Hindlimb muscle (tissue), 1 donor: ENCODE measurements around the gene GRK5. TPM values are rescaled to one million over a fixed set of nuclear protein-coding genes. Genes with fewer than 3 reads are reported as not detected.
"Not testable (repeated sequence)": the region's sequence is repeated elsewhere in the genome, so short reads cannot be mapped to it uniquely, and the experiment has no call there.

ENCODE experiments used
- DNase-seq: peaks from one replicate; pipeline ENCODE4 v3.0.0-alpha.2; 2013
- polyA plus RNA-seq: library from polyadenylated mRNA; unstranded; fragments of 120-200 nt; gene quantifications from one replicate; pipeline ENCODE4 v1.2.1, GENCODE V29; 2013; ENCODE audit not compliant: insufficient read length

The GRK5 gene
- polyA plus RNA-seq, 1 donor, result 19.1 TPM

DNA sequence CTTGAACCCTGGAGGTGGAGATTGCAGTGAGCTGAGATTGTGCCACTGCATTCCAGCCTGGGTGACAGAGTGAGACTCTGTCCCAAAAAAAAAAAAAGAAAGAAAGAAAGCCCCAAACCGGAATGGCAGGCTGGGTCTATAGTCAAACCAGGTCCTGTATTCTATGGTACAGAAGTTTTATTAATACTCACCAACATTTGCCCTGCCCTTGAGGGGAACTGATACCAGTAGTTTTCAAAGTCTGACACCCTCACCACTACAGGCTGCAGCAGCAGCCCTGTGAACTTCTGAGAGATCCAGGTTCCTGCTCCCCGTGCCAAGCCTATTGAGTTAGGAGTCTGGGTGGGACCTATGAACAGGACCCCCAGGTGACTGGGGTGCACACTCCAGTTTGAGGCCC, 254.6 kb downstream of the GRK5 start:
- no peak for DNase-seq

DNA sequence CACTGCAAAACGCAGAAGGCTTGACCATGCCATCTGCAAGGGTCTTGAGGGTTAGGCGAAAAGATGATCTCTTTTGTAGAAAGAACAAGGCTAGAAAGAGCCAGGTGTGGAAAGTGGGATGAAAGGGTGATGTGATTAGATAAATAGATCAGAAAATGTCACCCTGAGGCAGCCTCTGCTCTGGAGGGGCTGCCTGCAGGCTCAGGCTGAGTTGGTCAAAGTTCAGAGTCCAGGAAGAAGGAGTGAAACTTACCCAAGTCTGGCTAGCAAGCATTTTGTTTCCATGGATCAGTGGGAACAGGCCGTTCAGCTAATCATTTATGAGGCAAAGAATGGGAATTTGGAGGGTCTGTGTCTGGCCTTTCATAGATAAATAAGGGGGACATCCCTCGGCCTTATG, 255.4 kb downstream of the GRK5 start:
- no peak for DNase-seq

DNA sequence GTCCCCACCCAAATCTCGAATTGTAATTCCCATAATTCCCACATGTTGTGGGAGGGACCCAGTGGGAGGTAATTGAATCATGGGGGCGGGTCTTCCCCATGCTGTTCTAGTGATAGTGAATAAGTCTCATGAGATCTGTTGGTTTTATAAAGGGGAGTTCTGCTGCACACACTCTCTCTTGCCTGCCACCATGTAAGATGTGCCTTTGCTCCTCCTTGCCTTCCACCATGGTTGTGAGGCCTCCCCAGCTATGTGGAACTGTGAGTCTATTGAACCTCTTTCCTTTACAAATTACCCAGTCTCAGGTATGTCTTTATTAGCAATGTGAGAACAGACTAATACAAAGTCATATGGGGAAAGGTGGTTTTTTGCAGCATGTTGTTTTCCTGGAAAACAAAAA, 255.8 kb downstream of the GRK5 start:
- not testable (repeated sequence) for DNase-seq

DNA sequence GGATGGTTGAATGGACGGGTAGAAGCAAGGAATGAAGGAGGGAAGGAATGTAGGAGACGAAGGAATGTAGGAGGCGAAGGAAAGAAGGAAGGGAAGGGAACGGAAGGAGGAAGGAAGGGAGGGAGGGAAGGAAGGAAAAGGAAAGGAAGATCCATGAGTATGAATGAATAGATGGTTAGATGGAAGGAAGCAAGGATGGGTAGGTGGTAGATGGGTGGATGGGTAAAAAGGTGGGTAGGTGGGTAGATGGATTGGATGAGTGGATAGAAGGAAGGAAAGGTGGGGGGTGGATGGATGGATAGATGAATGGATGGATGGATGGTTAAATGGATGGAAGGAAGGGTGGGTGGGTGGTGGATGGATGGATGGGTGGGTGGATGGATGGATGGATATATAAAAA, 257.7 kb downstream of the GRK5 start:
- DNase-seq, result no peak

DNA sequence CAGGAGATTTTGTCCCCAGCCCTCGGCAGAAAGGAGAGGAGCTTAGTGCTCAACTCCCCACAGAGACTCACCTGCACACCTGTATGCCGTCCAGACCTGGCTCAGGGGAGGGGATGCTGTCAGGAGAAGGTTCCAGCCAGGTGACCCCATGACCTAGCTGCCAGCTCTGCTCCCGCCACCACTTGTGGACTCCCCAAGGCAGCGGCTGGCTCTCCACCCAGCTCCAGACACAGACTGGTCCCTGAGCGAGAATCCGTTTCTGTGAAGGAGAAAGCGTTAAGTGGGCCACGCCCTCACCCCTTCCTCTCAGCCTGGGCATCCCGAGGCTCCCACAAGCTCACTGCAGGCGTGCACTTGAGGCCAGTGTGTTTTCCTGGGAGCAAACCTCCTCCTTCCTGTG, 258.7 kb downstream of the GRK5 start:
- no peak for DNase-seq

DNA sequence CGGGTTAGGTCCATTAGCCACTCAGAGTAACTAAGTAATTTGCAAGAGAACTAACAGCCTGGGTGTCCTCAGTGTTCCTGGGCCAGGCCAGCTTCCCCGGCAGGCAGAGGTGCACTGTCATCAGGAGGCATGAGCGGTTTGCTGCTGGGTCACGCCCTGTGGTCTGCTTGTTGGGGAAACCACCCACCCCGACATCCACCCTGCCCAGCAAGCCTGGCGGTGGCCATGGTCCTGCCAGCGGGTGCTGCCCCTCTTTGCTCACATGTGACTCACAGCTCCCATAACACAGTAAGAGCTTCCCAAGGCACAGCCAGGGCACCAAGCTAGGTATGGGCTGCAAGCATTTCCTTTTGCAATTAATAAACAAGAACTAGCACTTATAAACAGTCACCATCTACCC, 259.3 kb downstream of the GRK5 start:
- DNase-seq, result no peak

DNA sequence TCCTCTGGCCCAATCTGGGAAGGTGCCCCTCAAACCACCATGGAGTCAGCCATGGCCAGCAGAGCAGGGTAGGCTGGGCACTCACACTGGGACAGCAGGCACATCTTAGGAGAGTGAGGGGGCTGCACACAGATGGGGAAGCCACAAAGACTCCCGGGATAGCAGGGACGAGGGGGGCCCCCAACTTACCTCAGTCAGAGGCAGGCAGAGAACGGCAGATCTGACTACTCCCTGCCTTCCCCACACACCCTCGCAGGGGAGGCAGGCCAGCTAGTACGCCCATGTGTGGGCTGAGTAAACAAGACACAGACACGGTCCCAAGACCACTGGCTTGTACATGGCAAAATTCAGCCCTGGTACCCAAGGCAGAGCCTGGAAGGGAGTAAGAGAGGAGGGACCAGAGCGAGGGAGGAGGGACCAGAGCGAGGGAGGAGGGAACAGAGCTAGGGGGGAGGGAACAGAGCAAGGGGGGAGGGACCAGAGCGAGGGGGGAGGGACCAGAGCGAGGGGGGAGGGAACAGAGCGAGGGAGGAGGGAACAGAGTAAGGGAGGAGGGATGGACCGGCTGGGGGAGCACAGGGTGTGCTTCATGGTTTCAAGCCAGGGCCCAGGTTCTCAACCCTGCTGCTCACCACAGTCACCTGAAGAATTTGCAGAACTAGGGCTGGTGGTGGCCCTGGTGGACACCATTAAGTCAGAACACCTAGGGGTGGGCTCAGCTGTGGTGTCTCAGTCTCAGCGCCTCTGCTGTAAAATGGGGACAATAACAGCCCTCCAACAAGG, 261.4 kb downstream of the GRK5 start:
- DNase-seq, result no peak

DNA sequence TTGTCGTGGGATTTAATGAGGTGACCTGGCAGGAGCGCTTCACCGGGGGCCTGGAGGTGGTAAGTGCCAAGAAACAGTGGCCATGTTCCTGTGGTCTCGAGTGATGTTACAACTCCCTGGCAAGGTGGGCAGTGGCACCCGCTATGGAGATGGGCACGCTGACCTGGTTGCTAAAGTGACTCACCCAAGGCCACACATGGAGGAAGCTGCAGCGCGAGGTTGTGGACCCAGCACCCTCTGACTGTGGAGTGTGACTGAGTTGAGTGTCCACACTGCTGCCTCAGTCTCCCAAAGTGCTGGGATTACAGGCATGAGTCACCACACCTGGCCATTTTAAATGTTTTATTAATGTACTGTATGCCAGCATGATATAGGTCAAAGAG, 261.9 kb downstream of the GRK5 start:
- no peak for DNase-seq

DNA sequence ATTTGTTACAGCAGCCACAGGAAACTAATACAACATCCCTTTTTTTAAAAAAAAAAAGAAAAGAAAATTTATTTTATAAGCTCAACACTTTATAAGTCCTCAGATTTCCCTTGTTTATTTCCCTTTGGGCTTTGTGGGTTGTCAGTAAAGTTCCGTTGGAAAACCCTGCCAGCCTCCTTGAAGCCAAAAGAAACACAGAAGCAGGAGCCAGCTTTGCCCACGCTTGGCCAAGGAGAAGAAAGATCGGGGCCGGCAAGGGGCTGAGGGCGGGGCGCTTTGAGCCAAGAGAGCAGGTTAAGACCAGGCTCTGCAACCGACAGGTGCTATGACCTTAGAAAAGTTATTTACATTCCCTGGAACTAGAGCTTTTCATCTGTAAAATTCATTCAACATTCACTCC, 262.5 kb downstream of the GRK5 start:
- no peak for DNase-seq

DNA sequence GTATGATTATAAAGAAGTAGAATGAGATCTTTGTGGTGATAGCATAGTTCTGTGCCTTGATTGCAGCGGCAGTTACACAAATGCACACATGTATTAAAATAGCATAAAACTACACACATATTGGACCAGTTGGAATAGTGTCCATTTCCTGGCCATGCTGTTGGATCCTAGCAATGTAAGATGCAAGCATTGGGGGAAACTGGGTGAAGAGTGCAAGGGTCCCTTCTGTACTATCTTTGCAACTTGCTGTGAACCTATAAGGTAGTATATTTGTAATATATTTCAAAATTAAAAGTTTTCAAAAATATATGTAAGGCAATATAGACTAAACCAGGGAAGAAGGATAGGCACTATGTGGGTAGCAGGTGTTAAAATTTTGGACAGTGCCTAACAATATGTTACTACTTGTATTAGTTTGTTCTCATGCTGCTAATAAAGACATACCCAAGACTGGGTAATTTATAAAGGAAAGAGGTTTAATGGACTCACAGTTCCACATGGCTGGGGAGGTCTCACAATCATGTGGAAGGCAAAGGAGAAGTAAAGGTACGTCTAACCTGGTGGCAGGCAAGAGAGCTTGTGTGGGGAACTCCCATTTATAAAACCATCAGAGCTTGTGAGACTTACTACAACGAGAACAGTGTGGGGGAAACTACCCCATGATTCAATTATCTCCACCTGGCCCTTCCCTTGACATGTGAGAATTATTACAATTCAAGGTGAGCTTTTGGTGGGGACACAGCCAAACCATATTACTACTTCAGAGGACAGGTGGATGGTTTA, 263.7 kb downstream of the GRK5 start:
- no peak for DNase-seq

DNA sequence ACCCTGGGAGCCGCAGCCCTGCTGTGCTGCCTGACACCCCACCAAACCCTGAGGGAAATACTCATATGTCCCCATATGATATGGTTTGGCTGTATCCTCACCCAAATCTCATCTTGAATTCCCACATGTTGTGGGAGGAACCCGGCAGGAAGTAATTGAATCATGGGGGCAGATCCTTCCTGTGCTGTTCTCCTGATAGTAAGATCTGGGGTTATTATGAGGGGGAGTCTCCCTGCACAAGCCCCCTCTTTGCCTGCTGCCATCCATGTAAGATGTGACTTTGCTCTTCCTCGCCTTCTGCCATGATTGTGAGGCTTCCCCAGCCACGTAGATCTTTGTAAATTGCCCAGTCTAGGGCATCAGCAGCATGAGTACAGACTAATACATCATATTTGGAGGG, 266.4 kb downstream of the GRK5 start:
- no peak for DNase-seq

DNA sequence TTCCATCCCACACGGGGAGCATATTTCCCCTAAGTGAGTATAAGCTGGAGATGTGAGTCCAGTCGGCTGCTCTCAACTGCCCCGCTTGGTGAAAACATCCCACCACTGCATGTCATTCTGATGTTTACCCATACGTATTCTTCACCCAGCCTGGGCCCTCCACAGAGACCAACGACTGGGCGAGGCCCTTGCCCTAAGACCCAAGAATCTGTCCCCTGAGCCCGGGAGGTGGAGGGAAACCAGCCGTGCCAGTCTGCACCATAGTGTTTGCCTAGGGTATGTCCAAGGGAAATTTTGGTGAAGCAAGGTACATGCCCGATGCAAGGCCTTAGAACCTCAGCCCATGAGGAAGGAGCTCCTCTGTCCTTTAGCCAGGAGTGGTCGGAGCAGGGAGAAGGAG, 267.2 kb downstream of the GRK5 start:
- DNase-seq, result no peak

DNA sequence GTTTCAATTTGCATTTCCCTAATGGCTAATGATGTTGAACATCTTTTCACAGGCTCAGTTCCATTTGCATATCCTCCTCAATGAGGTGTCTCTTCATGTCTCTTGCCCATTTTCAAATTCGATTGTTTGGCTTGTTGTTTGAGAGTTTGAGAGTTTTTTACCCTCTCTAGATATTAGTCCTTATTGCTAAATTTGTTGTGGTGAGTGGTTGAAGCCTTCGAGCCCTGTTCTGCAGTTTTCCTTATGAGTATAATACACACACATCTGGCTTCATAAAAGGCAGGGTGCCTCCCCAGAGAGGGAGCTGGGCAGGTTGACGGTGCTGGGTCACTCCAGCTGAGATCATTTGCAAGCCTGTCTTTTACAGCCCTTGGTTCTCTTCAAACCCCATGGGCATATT, 270.1 kb downstream of the GRK5 start:
- no peak for DNase-seq

DNA sequence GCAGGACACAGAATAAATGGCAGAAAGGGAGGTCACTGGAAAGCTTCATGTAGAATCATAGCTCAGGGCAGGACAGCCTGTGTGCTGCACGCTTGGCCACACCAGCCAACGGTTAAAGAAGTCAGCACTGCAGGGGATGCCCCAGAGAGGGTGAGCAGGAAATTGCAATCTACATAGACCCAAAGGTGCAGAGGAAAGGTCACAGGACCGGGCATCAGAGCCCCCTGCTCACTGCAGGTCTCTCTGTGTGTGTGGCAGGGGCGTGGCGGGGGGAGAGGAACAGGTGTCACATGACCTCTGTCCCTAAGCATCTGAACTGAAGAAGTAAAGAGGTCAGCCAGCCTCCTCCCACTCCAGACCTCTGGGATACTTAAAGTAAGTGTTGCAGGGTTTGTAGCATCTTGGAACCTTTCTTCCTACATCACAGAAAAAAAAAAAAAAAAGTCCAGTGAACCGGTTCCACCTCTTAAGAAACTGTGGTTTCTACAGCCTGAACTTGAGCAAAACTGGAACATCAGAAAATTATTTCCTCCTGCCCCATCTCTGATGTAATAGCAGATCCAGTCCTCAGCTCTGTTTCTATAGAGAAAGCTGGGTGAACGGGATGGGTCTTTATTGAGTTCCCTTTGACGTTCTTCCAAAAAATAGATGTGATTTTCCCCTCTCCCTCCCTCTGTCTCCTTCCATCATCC, 270.9 kb downstream of the GRK5 start:
- DNase-seq, result no peak

DNA sequence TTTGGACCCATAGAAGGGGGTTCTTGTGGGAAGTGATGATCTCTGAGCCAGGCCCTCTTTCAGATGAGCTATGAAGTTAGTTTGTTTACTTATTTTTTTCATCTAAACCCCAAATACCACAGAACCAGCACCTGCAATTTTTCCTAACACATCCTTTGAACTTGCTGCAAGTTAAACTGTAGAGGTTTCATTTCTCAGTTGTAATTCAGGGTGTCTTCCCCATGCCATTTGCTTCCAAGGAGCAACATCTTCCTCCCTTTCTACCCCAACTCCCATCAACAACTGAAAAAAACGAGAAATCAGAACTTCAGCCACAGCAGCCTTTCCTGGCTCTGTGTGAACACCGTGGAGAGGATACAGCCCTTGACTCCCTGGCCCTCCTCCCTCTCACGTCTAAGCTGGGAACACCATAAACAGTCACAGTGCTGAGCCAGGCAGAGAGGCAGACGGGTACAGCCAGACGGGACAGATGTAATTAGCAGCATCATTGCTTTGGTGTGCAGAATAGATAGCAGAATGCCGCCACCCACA, 271.5 kb downstream of the GRK5 start:
- DNase-seq, result no peak

DNA sequence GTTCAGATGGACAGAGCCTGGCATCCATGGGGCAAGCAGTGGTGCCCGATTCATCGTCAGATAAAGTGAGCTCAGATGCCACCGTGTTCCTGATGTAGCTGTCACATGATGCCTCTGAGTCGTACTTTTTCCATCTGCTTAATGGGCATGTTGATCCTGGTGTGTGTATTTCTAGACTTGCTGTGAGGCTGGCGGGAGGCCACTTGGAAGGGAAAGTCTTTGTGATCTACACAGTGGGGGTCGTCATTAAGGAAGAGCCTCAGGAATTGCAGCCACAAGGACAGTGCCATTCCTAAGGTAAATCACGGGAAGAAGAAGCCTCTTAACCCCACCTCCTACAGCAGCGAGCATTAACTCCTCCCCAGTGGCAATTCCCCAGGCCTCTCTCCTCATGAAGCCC, 272.2 kb downstream of the GRK5 start:
- no peak for DNase-seq

DNA sequence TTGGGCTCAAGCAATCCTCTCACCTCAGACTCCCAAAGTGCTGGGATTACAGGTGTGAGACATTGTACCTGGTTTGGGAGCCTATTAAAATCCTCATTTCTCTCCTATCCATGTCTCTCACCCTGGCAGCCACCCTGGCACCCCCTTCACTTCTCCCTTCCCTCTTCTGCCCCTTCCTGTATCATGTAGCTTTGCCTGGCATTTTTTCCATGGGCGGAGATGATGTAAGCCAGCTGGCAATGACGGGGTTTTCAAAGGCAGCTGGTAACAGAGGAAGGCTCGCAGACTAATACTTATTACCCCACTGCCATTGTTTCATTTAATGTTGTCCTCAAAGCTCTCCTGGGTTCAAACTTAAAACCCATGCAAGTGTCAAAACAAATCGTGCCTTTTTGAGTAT, 273.3 kb downstream of the GRK5 start:
- no peak for DNase-seq

DNA sequence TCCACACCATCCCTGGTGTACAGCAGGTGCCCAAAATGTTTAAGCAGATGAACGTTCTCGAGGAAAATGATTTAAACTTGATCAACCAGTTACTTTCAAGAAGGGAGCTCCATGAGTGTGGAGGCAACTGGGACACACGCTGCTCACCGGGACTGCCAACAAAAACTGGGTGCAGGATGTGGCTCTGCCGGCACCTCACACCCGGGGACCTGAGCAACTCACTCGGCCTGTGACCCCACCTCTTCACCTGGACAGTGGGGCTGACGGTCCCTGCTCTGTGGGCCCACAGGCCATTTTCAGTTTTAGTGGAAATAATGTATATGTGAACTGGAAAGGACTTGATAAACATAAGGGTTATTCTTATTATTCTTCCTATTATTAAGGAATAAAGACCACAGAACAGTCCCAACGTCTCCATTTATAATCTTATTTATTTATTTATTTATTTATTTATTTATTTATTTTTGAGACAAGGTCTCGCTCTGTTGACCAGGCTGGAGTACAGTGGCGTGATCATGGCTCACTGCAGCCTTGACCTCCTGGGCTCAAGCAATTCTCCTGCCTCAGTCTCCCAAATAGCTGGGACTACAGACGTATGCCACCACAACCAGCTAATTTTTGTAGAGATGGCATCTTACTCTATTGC, 274.5 kb downstream of the GRK5 start:
- no peak for DNase-seq

DNA sequence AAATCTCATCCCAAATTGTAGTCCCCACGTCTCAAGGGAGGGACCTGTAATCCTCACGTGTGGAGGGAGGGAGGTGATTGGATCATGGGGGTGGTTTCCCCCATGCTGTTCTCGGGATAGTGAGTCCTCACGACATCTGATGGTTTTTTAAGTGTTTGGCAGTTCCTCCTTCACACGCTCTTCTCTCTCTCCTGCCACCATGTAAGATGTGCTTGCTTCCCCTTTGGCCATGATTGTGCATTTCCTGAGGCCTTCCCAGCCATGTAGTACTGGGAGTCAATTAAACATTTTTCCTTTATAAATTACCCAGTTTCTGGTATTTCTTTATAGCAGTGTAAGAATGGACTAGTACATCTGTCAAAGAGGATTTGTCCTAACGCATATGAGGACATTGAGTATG, 275.6 kb downstream of the GRK5 start:
- no peak for DNase-seq

DNA sequence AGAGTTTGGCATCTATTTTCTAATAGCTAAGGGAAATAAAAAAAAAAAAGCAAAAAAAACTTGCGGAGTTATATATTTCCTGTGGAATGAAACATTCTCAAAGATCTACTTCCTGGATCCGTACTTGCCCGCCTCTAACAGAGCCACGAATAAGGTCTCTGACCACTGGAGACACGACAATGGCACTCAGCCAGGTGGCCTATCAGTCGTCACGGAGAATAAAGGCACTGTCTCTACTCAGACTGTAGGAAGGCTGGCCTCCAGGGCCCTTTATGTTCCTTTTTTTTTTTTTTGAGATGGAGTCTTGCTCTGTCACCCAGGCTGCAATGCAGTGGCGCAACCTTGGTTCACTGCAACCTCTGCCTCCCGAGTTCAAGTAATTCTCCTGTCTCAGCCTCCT, 276.5 kb downstream of the GRK5 start:
- no peak for DNase-seq

DNA sequence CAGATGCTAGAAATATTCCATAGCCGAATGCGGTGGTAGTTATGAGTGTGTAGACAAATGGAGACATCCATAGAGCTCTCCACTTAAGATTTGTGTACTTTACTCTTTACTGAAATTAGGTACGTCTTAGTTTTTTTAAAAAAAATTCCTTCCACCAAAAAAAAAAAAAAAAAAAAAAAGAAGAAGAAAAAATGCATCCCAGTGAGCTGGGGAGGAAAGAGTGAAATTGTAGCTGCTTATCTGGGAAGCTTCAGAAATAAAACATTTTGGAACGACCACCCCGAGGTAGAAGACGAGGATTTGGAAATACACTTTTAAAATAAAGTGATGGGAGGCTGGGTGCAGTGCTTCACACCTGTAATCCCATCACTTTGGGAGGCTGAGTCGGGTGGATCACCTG, 281.3 kb downstream of the GRK5 start:
- no peak for DNase-seq

DNA sequence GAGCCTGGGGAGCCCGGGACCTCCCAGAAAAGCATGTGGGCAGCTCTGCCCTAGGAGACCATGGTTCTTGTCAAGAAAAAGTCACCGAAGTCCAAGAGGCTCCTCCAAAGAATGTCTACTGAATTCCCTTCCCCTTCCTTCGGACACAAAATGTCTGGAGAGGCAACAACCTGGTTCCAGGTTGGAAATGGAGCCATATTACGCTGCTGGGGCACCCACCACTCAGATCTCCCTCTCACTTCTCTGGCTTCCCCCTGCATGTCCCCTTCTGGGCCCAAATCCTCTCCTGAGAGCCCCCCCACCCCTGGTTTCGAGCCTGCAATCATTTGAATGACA, 282.6 kb downstream of the GRK5 start:
- no peak for DNase-seq
